HL-60/S4 treated with phorbol 12-myristate 13-acetate at 8.2 ng/mL for 4 days and 3 days (cell line): Measurements from ENCODE around the gene LRWD1.

ENCODE experiments used
- in situ Hi-C: fragments of 300-500 bp; cut with MboI; formaldehyde crosslinking; loops from 2 replicates; pipeline ENCODE4 v1.15.0; 2022; ENCODE audit warnings: low sequenced_read_pairs

LRWD1 gene

GRCh38 chr7:102464577-102465280 is at the start of gene LRWD1, which contains the start of gene ALKBH4:
Gene LRWD1 (plus strand): TSS chr7:102464984. CDS start chr7:102465081, 97 bp downstream.
Gene ALKBH4 (minus strand): TSS chr7:102464863. CDS start chr7:102464836, 27 bp downstream.
- in situ Hi-C loops: no loop called here

DNA sequence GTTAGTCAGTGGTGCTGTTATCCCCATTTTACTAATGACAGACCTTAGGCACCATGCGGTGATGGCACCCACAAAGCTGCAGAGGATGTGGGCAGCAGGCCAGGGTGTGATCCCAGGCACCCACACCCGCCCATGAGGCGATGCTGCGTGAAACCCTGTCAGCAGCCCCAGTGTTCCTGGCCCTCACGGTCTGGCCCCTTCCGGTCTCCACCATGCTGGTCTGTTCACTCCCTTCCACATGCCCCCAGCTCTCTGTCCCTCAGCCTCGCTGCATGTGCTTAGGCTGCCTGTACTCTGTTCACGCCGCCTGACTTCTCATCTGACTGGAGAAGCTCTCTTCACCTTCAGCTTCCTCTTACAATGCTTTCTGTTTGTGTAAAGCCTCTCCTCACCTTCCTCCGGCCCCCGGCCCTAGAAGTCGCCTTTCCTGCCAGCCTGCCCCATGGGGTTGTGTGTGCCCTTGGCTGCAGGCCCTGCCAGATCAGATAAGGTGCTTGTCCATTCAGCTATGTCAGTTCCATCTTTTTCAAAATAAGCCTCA is 49.0 kb upstream of the LRWD1 start:
- in situ Hi-C loops: no loop called here

- in situ Hi-C loops: no loop called here
Measured at GRCh38 chr7:102416406-102416805, 48.4 kb upstream of the LRWD1 start.

DNA sequence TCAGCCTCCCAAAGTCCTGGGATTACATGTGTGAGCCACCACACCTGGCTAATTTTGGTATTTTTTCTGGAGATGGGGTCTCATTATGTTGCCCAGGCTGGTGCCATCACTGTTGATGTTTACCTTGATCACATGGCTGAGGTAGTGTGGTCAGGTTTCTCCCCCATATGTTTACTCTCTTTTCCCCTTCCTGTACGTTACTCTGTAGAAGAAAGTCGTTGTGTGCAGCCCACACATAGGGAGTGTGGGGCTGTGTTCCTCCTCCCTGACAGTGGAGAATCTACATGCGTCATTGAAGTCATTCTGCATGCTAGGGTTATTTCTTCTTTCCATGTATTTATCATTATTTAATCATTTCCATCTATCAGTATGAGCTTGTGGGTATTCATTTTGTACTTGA is 47.7 kb upstream of the LRWD1 start:
- in situ Hi-C loops: no loop called here

DNA sequence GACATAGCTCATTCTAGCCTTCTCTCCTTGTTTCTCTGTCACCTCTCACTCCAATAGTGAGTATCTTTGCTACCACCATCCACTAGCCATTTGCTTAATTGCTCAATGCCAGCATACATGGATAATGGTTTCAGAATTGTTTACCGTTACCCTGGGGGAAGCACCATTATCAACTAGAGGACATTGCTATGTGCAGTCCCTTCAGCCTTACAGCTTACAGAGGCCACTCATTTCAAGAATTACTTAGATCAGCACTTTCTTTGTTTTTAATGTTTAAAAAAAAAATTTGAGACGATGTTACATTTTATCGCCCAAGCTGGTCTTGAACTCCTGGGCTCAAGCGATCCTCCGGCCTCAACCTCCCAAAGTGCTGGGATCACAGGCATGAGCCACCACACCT is 46.2 kb upstream of the LRWD1 start:
- in situ Hi-C loops: no loop called here

DNA sequence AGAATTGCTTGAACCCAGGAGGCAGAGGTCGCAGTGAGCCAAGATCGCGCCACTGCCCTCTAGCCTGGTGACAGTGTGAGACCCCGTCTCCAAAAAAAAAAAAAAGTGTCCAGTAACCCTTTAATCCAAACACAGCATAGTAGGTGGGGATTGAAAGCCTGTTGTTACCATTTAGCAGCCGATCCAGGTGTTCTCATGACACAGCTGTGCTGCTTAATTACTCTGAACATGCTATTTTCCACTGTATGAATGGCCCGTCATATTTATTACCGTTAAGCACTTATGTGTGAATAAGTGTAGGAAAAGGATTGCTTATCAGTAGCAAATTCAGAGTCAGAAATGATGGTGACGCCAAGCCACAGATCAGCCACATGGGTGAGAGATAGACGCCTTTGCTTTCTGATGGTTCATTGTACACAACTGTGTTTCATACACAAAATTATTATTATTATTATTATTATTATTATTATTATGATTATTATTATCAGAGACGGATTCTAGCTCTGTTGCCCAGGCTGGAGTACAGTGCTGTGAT is 43.0 kb upstream of the LRWD1 start:
- in situ Hi-C loops: no loop called here

DNA sequence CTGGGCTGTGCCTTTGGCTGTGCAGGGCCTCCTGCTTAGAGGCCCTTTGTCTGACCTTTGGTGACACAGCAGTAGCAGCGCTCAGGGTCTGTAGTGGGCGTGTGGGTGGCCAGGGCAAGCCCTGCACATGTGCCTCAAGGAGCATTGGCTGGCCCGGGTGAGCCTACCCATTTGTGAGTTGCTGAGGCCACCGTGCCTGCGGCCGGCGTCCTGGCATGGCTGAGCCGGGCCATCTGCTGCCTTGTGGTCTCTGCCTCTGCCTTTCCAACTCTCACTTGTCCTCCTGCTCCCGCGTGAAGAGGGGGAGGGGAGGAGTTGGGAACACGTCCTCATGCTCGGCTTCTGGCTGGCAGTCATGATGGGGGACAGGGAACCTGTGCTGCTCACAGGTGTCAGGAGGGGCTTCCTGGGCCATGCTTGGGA is 40.6 kb upstream of the LRWD1 start:
- in situ Hi-C loops: no loop called here

DNA sequence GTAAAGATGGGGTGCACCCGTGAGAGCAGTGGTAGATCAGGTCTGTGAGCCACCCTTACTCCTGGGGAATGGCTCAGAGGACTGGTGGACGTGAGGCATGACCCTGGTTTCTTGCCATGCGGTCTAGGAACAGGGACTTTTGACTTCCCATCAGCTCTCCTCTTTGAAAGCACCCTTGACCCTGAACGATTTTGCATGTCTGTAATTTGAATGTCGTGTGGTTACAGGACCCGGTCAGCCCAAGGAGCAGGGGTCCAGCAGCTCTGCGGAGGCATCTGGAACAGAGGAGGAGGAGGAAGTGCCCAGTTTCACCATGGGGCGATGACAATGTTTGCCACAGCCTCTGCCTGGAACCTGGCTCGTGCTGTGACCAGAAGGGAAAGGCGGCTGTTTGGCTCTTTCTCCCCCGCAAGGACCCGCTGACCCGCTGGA is 40.0 kb upstream of the LRWD1 start:
- in situ Hi-C loops: no loop called here

DNA sequence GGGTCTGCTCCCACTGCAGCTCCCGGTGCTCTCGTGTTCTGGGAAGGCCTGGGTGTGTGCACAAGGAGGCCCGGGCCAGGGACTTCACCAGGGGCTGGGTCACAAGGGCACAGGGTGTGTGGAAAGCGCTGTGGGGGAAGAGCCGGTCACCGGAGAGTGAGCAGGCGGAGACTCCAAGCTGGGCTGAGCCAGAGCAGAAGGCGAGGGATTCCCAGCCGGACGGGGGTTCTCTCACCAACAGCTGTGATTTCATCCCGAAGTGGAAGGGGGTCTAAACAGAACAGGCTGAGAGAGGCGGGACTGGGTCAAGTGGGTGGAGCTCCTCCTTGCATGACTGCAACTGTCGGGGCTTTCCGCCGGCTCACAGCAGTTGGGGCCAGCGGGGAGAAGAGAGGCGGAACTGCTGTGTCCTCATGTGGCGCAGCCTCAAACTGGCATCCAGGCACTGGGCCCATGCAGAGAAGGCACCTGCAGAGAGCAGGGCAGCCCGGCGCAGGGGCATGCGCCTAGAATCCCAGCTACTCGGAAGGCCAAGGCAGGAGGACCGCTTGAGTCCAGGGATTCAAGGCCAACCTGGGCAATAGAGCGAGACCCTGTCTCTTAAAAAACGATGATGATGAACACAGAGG is 39.0 kb upstream of the LRWD1 start:
- in situ Hi-C loops: no loop called here

DNA sequence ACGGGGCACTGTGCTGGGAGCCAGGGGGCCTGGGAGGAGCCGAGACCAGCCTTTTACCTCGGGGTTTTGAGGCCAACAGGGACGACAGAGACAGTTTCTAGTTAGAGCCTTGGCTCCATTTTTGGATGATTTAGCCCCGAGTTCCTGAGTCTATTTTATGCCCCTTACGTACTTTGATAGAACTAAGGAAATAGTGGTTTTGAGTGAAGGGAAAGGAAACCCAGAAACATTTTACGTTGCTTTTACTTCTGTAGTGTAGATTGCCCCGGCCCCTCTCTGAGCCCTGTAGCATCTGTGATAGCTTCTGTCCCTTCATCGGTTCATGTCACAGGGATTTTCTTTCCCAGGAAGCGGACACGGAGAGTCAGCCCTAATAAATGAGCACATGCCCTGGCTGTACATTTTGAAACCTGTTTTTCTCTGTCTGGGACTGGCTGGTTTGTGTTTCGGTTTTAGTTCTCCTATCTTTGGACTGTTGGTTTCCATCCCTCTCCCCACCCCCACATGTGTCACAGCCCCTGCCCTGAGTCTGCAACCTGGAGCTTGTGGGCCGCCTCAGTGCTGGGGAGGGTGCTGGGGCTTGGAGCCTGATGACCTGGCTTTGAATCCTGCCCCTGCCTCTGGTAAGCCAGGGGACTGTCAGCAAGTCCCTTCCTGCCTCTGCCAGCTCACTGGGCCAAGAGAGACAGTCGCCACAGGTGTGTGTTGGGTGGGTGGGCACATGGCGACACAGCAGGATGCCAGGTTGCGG is 38.3 kb upstream of the LRWD1 start:
- in situ Hi-C loops: no loop called here

DNA sequence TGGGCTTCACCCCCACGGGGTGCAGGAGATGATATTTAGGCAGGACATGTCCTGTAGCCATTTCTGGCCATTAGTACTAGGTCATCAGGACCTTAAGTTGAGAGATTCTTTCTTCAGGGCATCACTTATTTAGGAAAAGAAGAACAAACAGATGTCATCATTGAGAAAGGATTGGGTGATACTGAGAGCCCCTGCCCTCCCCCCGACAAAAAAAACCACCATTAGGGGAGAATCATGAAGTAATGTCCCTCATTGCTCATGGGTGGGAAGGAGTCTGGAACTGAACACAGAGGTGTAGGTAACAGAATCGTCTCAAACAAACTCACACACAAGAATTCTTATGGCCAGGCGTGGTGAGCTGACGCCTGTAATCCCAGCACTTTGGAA is 37.8 kb upstream of the LRWD1 start:
- in situ Hi-C loops: no loop called here

GRCh38 chr7:102429141-102429899 is 35.5 kb upstream of the LRWD1 start:
- in situ Hi-C loops: no loop called here

DNA sequence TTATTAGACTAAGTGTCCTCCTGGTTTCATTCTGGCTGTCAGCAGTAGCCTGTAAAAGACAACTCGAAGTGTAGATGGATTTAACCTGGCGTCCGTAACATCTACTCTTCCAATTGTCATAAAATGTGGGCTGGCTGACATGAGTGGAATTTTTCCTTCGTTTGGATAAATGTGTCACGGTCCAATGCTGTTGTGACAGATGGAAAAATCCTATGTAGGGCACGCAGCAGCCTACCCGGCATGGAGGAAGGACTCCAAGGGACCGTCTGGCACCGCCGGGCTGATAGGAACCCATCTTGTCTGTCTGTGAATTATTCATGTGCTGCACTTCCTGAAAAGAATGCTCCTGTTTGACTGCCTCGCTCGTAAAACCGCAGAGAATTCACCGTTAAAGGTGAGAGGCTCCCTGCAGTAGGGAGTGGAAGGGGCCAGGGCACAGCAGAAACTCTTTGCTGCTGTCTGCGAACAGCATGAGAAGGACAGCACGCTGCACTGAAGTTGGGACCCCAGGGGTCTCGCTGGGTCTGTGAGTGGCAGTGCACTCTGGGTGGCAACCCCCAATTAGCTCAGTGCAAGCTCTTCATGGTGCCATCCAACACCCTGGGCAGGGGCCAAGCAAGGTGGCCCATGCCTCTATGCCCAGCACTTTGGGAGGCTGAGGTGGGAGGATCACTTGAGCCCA is 33.0 kb upstream of the LRWD1 start:
- in situ Hi-C loops: no loop called here

- in situ Hi-C loops: no loop called here
Measured at GRCh38 chr7:102432442-102433218, 32.2 kb upstream of the LRWD1 start.

DNA sequence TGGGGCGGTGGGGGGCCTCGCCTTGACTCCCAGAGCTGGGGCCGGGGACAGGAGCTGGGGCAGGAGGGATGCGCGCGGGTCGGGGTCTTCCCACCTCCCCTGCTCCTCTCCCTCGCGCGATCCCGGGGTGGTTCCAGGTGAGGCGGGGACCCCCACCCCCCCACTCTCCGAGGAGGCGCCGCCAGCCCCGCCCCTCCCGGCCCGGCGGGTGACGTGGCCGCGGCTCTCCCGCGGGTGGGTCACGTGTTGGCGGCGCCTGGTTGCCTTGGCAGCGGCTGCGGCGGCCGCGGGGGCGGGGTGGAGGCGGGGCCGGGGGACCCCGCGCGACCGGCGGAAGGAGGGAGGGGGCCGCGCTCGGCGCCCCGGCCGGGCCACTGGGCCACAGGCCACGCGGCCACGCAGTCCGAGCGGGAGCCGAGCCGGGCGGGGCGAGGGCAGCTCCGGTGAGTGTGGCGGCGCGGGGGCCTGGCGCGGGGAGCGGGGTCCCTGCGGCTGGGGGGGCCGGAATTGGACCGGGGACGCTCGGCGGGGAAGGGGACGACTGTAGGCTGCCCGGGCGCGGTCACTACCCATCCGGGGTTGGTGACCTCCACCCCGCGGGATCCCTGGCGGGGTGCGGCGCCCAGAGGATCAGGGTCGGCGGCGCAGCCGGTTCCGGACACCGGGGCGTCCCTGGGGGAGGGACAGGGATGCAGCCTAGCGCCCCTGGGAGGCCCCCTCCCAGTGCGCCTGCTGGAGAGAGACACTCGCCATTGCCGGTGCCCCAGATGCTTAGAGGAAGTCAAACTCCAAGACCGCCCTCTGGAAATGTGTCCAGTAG is 31.4 kb upstream of the LRWD1 start, which contains the start of gene ORAI2:
ORAI2 (plus strand) TSS at position 357 of the 820 bp plus-strand sequence. CDS start 5,382 bp downstream, outside the sequence.
- in situ Hi-C loops: no loop called here

- in situ Hi-C loops: no loop called here
Measured at GRCh38 chr7:102434039-102434486, 30.7 kb upstream of the LRWD1 start.

- in situ Hi-C loops: no loop called here
Measured at GRCh38 chr7:102436118-102436517, 28.7 kb upstream of the LRWD1 start.
